Hematopoietic multipotent progenitor cell treated with erythropoietin and hydrocortisone succinate and interleukin-3 and kit ligand, for 8 days (in vitro differentiated cells): ENCODE results near the gene KCTD7.
"Not testable (repeated sequence)": the region's sequence is repeated elsewhere in the genome, so short reads cannot be mapped to it uniquely, and the experiment has no call there.

ENCODE experiments used
- DNase-seq: peaks from one replicate; pipeline ENCODE4 v3.0.0-alpha.2; 2015

Gene KCTD7

GRCh38 chr7:66619341-66619948, 9.2 kb upstream of the KCTD7 start:
- not testable (repeated sequence) for DNase-seq

- DNase-seq: no peak
Observed at GRCh38 chr7:66626331-66626934, 2.2 kb upstream of the KCTD7 start.

GRCh38 chr7:66627151-66627681, 1.5 kb upstream of the KCTD7 start:
- DNase-seq: no peak

GRCh38 chr7:66627881-66628360, 760 bp upstream of the KCTD7 start:
- DNase-seq: no peak

- no peak for DNase-seq
Observed at GRCh38 chr7:66629222-66630062, 761 bp downstream of the KCTD7 start.

- peak; percentile 17 for DNase-seq
Observed at GRCh38 chr7:66630531-66630930, 1.9 kb downstream of the KCTD7 start.

GRCh38 chr7:66631471-66631870, 2.8 kb downstream of the KCTD7 start:
- DNase-seq: peak; percentile 18

- no peak for DNase-seq
Observed at GRCh38 chr7:66634816-66635215, 6.1 kb downstream of the KCTD7 start.

GRCh38 chr7:66635322-66635981, 6.8 kb downstream of the KCTD7 start:
- not testable (repeated sequence) for DNase-seq

- DNase-seq: peak; percentile 65
Observed at GRCh38 chr7:66635982-66636546, 7.4 kb downstream of the KCTD7 start.

- DNase-seq: no peak
Observed at GRCh38 chr7:66638309-66639099, 9.8 kb downstream of the KCTD7 start.

- peak; percentile 96 for DNase-seq
Observed at GRCh38 chr7:66639773-66640172, 11.1 kb downstream of the KCTD7 start.

- DNase-seq: no peak
Observed at GRCh38 chr7:66640802-66641525, 12.3 kb downstream of the KCTD7 start.

GRCh38 chr7:66641526-66641871, 12.8 kb downstream of the KCTD7 start:
- no peak for DNase-seq

GRCh38 chr7:66642186-66642585, 13.5 kb downstream of the KCTD7 start:
- DNase-seq: no peak

- no peak for DNase-seq
Observed at GRCh38 chr7:66642932-66643331, 14.3 kb downstream of the KCTD7 start.

GRCh38 chr7:66643395-66643794, 14.7 kb downstream of the KCTD7 start:
- peak; percentile 15 for DNase-seq

GRCh38 chr7:66651026-66651425, 22.3 kb downstream of the KCTD7 start:
- DNase-seq: not testable (repeated sequence)

GRCh38 chr7:66653719-66654274, 25.1 kb downstream of the KCTD7 start:
- not testable (repeated sequence) for DNase-seq

GRCh38 chr7:66654275-66655112, 25.8 kb downstream of the KCTD7 start:
- DNase-seq: peak; percentile 98
